ENCODE measurements around the gene KRT3.

KRT3 gene

DNA sequence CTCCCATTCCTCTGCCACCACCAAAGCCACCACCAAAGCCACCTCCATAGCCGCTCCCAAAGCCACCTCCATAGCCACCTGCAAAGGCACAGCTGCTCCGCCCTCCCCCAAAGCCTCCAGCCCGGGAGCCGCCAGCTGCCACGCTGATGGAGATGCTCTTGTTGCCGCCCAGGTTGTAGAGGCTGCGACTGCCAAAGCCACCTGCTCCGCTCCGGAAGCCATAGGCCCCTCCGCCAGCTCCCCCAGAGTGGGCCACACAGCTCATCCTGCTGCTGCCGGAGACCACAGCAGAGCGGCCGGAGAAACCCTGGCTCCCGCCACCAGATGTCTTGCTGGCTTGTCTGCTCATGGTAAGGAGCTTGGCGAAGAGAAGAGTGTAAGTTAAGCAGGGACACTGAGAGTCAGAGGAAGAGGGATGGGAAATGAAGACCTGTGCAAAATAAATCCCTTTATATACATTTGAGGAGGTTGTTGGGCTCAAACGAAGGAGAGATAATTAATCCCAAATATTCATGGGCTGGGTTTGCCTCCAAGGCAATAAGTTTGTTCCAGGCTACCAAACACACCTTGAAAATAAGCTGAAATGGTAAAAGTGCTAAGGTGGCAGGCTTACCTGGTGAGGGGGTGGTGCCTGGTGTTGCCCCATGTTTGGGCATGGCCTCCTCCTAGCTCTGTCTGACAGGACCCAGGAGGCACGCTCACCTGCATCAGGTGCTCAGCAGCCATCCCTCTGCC lies at the start of gene KRT3:
Gene KRT3, minus strand, starts transcription at position 424 of the 735 bp plus-strand sequence. Its CDS starts 75 bp downstream, at position 349.
- DNase-seq = no peak

GRCh38 chr12:52844386-52844785 lies 48.5 kb upstream of the KRT3 start:
- no peak for DNase-seq

DNA sequence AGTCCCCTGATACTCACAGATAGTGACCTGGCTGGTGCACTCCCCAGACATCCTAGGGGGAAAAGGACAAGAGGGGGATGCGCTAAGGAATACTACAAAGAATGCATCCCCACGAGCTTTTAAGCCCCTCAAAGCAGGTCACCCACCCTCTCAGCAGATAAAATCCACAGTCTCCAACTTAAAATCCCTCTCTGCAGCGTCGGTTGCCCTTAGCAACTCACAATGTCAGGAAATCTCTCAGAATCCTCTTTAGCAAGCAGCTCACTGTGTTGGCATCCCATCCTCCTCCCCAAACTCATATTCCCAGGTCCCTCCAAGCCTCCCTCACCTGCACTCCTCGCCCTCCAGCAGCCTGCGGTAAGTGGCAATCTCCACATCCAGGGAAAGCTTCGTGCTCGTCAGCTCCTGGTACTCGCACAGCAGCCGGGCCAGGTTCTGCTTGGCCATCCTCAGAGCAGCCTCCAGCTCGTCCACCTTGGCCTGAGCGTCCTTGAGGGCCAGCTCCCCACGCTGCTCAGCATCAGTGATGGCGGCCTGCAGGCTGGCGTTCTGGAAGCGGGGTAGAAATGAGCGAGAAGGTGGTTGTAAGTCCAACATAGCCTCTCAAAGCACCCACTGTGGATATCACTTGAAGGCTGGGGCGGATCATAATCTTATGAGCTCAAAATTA lies 43.7 kb upstream of the KRT3 start:
- DNase-seq = no peak

- no peak for DNase-seq
Observed at GRCh38 chr12:52838609-52839435, 42.9 kb upstream of the KRT3 start.

GRCh38 chr12:52837781-52838608 lies 42.1 kb upstream of the KRT3 start:
- DNase-seq = no peak

- peak; percentile 15 for DNase-seq
Observed at GRCh38 chr12:52837413-52837741, 41.5 kb upstream of the KRT3 start.

DNA sequence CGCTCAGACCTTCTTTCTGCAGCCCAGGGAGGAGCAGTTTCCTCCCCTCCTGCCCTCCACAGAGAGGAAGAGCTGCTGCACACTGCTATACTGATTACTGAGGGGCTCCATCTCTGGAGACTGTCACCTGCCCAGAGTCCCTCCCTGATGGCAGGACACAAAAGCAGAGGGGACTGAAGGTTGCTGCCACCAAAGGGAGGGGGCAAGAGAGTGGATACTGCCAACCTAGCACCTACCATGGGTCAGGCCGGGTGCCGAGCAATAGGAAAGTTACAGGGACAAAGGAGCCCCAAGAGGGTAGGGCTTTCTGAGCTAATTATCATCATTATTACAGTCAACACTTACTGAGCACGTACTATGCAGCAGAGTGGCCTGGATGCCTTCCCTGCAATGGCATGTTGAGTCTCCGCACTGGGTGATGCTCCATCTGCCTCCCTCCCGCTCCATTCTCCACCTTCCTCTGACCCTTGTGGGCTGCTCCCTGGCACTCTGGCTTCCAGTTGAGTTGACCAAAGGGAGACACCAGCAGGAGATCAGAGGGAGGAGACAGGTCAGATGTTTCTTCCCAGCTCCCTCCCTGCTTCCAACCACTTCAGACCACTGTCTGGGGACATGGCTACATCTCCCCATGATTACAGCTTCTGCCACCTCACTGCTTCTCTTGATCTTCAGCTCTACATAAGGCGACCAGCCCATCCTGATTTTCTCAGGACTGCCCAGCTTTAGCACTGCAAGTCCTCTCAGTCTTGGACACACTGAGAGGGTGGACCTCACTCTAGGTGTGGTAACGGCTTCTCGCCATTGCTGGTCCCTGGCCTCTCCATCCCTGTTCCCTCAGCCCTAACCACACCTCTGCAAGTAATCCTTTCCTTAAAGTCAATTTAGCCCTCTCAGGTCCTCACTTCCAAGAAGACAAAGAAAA lies 40.8 kb upstream of the KRT3 start:
- DNase-seq = no peak

DNA sequence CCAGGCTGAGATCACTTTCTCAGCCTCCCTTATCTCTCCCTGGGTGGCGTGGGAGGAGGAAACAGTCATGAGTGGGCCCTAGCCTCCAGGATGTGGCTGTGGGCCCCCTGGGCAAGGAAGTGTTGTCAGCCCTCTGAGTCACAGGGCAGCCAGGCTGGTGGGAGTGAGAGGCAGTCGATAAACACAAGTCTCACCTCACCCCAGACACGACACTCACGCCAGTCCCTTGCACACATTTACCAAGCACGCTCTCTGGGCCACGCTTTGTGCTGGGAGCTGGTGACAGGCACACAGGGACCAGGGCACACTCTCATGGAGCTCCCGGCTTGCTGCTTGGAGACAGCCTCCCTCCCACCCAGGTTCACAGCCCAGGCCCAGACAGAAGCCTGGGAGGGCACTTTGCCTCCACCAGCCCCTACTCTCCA lies 40.1 kb upstream of the KRT3 start:
- no peak for DNase-seq

DNA sequence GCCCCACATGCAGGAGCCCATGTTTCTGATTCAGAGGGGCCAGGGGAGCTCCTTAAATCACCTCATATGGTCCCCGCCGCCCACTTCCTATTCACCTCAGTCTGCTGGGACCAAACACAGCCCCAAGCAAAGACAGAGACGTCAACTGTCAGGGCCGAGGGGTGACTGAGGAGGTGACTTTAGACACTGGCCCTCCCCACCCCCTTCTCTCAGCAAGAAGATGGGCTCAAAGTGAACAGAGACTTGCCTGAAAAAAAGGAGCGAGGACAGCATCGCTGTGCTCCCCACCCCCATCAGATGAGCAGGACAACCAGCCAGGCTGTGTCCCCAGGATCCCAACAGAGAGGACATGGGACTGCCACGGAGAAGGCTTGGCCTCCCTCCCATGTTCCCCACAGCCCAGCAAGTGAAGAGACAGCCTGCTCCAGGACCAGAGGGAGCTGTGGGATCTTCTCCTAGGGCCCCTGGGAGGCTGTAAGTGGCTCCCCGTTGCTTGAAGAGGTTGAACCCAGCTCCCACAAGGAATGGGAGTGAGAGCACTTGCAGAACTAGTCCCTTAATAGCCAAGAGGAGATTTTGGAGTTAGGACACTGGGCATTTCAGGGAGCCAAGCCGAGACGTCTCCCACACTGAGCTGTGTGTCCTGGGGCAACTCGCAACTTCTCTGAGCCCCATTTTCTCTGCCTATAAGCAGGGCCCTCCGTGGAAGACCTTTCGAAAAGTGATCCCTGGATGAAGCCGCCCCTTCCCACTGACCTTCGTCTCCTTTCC lies 39.5 kb upstream of the KRT3 start:
- DNase-seq = no peak

DNA sequence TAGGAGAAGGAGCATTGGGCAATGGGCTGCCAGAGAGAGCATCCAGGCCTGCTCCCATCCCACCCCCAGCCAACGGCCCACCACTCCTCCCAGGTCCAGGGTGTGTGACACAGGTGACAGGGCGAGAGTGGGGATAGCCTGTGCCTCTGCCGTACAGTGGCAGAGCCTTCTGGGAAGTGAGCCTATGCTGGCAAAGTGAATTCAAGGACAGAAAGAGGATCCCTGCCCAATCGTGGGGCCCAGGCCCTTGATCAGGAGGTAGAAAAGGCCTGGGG lies 38.7 kb upstream of the KRT3 start:
- no peak for DNase-seq

DNA sequence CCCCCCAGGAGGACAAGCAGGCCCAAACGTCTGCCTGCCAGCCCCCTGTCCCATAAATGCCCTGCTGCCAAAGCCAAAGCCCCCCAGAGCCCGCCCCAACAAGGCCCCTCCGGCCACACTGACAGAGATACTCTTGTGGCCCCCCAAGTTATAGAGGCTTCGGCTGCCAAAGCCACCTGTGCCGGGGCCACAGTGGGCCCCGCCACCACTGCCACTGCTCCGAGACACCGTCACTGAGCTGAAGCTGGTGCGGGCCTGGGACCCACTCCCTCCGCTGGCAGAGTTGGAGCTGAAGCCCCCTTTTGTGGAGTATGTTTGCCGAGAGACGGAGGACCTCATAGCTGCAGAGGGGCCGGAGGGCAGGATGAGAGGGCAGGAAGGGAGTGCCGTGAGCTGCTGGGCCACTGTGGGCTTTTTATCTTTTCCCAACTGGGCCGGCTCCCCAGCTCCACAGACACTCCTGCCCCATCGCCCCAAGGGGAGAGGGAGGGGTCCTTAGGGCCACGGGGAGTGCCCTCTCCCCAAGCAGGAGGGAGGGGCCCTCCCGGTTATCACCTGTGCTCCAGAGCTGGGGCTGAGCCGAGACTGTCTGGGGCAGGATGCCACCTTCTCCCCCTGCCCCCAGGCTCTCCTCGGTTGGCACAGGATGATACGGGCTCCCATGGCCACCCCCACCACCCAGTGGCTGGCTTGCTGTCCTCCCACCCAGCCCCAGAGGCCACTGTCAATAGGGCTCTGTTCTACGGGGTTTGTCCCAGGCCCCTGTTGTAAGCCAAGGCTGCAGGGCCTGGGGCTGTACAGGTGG lies 38.2 kb upstream of the KRT3 start, which contains the start of gene KRT79:
Gene KRT79, minus strand, starts transcription at position 390 of the 805 bp plus-strand sequence. Its CDS starts 51 bp downstream, at position 339.
- DNase-seq = no peak

DNA sequence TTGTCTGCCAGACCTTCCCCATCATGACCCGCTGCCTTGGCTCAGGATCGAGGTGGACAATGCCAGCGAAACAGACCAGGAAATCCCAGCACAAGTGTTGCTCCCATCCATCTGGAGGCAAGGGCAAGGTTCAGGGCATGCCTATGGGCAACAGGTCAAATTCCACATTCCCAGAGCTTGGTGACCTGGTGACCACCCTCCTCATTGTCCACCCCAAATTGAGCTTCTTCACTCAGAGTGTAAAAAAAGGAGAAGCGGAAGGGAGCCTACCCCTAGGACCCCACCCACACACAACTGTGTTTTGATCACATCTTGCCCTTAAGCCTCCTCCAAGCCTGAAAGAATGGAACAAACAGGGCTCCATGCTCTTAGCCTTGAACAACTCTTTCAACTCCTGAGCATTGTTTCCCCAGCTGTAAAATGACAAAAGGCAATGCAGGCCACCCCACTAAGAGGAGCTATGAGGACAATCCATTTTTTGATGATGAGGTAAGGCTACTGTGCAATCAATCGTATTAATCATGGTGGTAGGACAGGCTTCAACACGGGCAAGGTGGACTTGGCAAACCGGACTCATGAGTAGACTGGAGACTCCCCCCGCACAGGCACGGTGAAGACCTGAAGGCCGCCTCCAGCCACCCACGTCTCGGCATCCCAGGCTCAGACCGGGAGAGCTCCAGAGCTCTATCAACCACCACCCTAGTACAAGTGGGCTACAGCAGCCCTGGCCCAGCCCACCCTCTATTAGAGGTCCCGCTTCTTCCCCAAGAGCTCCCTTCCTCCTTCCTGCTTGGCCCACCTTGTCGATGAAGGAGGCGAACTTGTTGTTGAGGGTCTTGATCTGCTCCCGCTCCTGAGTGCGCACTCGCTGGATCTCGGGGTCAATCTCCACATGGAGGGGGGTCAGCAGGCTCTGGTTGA lies 37.3 kb upstream of the KRT3 start:
- no peak for DNase-seq

DNA sequence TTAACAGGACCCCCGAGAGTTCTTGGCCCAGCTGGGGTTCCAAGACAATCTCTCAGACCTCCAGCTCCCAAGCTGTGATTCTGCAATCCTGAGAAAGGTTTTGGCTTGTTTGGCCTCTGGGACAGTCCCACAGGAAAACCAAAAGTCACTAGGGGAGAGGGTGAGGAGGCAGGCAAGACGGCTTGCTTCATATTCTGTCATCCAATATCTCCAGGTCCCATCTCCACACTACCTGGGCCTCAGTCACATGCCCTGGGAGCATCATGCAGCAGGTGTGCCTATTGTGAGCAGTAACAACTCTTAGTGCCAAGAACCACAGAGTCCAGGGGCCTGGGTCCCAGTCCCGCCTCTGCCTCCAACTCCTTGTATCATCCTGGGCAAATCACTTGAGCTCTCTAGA lies 36.5 kb upstream of the KRT3 start:
- DNase-seq = no peak

GRCh38 chr12:52831251-52831650 lies 35.3 kb upstream of the KRT3 start:
- DNase-seq = no peak

DNA sequence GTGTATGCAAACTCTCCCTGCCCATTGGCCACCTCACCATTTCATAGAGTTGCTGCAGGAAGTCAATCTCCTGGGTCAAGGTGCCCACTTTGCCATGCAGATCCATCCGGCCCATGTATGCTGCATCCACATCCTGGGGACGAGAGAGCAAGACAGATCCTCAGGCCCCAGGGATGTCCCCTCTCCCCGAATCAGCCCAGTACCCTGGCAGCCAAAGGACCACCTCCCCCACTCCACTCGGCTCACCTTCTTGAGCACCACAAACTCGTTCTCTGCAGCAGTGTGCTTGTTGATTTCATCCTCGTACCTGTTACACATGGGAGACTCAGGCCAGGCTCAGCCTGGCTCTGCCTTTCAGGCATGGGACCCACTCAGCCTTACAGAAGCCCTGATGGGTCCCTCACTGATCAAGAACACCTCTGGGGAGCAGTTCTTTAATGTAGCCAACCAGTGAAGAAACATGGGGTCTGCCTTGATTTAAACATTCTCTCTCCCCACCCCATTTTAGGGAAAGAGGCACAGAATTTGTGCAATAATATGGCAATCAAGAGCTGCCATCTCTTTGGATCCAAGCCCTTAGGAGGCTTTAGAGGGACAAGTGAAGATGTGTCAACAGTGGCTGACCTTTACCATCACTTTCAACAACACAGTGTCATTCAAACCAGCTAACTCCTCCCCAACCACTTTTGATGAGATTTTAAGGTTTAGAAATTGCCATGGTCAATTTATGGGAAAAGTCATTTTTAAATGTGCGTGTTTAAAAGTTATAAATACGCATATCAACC lies 34.3 kb upstream of the KRT3 start:
- no peak for DNase-seq

DNA sequence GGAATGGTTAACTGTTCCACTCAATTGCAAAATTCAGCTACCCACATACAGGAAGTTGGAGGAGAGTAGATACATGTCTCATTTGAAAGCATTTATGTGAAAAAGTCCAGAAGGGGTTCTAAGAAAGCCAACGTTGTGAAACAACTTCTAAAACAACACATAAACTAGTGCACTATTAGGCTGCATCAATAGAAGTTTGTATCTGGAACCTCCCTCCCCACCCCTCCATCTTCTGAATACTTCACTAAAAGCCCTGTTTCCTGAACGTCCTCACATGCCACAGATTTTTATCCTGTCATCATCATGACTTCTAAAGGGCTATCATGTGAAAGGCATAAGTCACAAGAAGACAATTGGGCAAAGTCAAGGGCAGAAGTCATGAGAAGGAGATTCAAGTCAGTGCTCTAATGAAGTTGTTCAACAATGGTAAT lies 32.7 kb upstream of the KRT3 start:
- DNase-seq = no peak

DNA sequence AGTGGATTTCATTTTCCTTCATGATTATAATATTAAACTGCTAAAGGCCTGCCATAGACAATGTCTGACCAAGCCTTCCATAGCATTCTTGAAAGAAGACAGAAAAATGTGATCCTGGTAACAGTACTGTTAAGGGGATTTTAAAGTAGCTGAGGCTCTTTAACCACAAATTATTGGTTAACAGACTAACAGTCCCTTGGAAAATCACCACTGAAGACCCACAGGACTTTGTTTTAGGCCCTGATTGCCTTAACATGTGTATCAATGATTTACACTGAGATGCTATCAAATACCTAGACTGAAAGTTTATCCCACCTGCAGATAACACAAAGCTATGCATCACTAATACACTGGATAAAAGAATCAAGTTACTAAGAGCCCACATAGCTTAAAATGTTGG lies 32.2 kb upstream of the KRT3 start:
- DNase-seq = no peak

DNA sequence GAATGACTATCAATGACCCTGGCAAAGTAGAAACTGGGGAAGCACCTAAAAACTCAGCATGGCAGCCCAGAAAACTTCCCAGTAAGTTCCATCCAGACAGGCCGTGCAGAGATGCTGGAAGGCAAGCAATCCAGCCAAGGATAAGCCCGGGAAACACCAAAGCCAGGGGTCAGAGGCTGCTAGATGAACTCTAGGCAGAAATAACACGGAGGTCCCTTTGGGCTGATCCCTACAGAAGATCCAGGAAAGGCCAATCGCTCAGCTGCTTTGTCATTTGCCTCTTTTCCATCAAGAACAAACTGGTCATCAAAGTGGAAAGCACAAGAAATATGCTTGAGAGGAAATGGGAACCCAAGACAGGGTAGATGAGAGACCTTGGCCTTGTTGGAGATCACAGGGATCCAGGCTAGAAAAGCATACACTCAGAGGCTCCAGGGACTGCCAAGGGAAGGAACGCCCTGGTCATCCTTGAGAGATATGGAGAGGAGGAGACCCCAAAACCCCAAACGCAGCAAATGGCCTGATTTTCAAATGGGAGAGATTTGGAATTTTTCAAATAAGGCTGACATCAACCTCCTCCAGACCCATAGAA lies 31.7 kb upstream of the KRT3 start:
- no peak for DNase-seq
